Measurements from ENCODE around the gene TMEM176B. TPM values are rescaled to one million over a fixed set of nuclear protein-coding genes. Genes with fewer than 3 reads are reported as not detected.
"Not testable (repeated sequence)": the region's sequence is repeated elsewhere in the genome, so short reads cannot be mapped to it uniquely, and the experiment has no call there.

Gene TMEM176B
- total RNA-seq, 2 experiments from 2014 or later, result not detected

DNA sequence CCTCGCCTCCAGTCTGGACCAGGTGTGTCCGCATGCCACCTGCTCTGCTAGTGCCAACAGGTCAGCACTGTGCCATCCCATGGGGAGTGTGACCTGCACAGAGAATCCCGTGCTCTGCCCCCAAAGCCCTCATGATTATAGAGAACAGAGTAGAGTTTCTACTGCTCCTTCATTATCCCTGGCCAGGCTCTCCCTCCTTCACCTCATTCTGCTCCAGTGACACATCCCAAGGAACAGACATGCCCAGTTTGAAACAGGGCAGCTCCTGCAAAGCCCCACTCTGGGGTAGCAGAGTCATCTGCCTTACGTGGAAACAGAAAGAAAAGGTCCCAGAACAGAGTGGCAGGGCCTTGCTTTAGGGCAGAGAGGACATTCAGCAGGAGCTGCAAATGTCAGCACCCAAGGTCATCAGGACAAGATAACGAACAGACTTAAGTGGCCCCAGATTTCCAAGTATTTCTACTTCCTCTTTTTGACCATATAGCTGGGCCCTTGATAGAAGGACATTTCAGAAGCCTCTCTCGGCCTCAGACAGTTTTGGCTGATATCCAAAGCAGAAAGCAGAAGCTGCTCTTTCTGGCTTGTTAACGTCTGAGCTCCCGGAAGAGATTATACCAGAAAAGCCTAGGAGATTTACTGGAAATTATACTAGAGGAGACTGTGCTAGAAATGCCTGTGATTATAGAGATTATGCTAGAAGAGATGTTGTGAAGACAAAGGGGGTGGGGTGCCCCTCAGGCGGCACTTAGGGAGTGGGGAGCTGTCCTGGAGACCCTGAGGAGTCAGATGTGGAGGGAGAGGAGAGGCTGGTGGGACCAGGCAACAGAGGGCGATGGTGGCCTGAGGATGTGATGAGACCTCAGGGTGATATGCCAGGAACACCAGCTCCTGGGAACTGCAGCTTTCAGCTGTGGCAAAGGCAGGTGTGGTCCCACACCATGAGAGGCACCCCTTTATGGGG, 12.6 kb downstream of the TMEM176B start:
- no peak for DNase-seq
- H3K4me1 Mint-ChIP-seq, result peaks cover 7% of the 10 kb centered on the region
- no peaks in the 10 kb centered on the region for H3K36me3 Mint-ChIP-seq (ENCODE audit: low read depth)
- H3K4me3 Mint-ChIP-seq, result no peak overlapping the region
- H3K27ac Mint-ChIP-seq, result no peak overlapping the region
- CTCF ChIA-PET, result interaction anchor here (0.8 to 1.5 kb wide), 3 partner anchors 9 to 25 kb away, joined by 3 to 7 read pairs (median 4); no protein-coding TSS in a partner anchor
- POLR2A ChIA-PET, result no interaction called here
- no peaks in the 10 kb centered on the region for H3K9me3 Mint-ChIP-seq (ENCODE audit: low read depth)
- intact Hi-C loops (cut with DNase I, micrococcal nuclease), result no loop called here
- H3K27me3 Mint-ChIP-seq, result no peaks in the 10 kb centered on the region
- ATAC-seq, result no peak

DNA sequence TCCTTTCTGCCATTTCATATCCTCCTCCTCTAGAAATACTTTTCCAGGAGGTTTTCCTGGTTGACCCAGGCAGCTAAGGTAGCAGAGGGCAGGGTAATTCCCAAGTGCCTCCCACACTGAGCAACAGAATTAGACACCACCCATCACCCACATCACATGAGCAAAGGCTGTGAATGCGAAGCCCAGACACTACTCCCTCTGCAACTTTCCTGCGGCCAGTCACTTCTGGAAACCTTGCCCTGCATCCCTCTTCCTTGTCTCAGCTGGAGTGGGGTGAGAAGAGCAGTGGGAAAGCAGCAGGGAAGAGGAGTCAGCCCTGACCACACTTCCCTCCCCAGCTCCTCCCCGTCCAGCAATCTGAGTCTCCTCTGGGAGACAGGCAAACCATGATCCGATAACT, 15.2 kb downstream of the TMEM176B start:
- no peak overlapping the region for H3K27ac Mint-ChIP-seq
- H3K27me3 Mint-ChIP-seq, result peaks cover 3% of the 10 kb centered on the region
- DNase-seq (no peak), ATAC-seq (no peak)
- H3K4me3 Mint-ChIP-seq, result no peak overlapping the region
- POLR2A ChIA-PET, result no interaction called here
- no peaks in the 10 kb centered on the region for H3K36me3 Mint-ChIP-seq (ENCODE audit: low read depth)
- no peaks in the 10 kb centered on the region for H3K9me3 Mint-ChIP-seq (ENCODE audit: low read depth)
- CTCF ChIA-PET, result interaction anchor here (0.7 kb wide), 1 partner anchor 8 kb away, joined by 3 read pairs; no protein-coding TSS in a partner anchor
- peaks cover 7% of the 10 kb centered on the region for H3K4me1 Mint-ChIP-seq
- intact Hi-C loops (cut with DNase I, micrococcal nuclease), result no loop called here

DNA sequence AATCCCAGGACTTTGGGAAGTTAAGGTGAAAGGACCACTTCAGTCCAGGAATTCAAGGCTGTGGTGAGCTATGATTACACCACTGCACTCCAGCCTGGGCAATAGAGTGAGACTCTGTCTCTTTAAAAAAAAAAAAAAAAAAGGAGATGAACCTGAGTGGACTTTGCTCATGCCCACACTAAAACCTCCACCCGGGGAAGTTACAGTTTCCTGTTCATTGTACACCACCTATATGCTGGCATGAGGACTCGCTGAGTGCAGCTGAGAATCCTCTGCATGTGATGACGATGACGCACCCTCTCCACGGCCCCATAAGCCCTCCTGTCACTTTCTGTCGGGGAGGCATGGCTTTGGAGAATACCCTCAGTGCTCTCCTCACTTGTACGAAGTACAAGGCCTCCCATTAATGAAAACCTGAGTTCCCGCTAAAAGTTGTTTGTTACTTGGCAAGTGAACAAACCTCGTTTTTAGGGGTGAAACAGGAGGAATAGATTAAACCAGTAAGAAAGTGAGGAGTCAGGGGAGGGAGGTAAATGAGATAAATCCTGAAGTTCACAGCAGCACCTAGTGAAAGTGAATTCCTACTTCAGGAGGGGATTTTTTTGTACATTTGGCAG, 15.9 kb downstream of the TMEM176B start:
- intact Hi-C loops (cut with DNase I, micrococcal nuclease), result no loop called here
- Mint-ChIP-seq H3K27ac (no peak overlapping the region), H3K27me3 (peaks cover 3% of the 10 kb centered on the region), H3K4me1 (peaks cover 7% of the 10 kb centered on the region), H3K4me3 (no peak overlapping the region), H3K36me3 (ENCODE audit: low read depth) (no peaks in the 10 kb centered on the region), H3K9me3 (ENCODE audit: low read depth) (no peaks in the 10 kb centered on the region)
- DNase-seq (no peak), ATAC-seq (no peak)
- ChIA-PET POLR2A (no interaction called here), CTCF (no interaction called here)

DNA sequence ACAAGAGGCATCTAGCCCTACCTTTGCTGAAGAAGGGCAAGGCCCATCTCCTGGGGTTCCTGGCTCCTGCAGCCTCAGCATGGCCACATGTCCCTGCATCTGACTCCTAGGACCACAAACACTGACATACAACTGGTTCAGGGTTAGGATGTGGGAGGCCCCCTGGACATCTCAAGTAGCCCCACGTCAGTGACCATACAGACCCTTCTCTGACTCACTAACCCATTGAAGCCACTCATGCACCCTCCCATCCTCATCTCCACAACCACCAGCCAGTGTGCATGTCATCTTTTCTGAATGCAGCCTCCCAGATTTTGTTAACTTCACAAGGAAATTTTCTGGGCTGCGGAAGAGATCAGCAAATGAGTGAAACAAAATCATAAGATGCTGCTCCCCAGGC, 18.2 kb downstream of the TMEM176B start:
- H3K4me1 Mint-ChIP-seq, result peaks cover 11% of the 10 kb centered on the region
- H3K9me3 Mint-ChIP-seq (ENCODE audit: low read depth), result no peaks in the 10 kb centered on the region
- intact Hi-C loops (cut with DNase I, micrococcal nuclease), result no loop called here
- no peak overlapping the region for H3K27ac Mint-ChIP-seq
- no peaks in the 10 kb centered on the region for H3K36me3 Mint-ChIP-seq (ENCODE audit: low read depth)
- no peak overlapping the region for H3K4me3 Mint-ChIP-seq
- no peak for DNase-seq
- ChIA-PET POLR2A (no interaction called here), CTCF (interaction anchor here (1.6 kb wide), 1 partner anchor 17 kb away, joined by 4 read pairs; no protein-coding TSS in a partner anchor)
- ATAC-seq, result no peak
- H3K27me3 Mint-ChIP-seq, result peaks cover 3% of the 10 kb centered on the region

DNA sequence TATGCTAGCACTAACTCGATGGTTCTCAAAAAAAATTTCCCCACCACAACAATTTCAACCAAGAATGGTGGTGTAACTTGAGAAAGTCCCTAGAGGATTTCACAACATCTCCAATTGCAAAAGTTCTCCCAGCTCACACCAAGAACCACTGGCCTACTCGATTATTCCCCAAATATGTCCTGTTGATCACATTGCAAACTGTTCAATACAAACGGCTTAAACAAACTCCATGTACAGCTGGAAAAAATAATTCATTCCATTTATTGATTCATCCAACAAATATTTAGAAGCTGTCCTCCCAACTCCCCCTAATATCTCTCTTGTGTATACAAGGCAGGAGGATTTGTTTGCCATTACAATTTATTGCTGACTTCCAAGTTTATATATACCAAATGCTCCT, 19.1 kb downstream of the TMEM176B start:
- peaks cover 10% of the 10 kb centered on the region for H3K4me1 Mint-ChIP-seq
- intact Hi-C loops (cut with DNase I, micrococcal nuclease), result no loop called here
- no peaks in the 10 kb centered on the region for H3K9me3 Mint-ChIP-seq (ENCODE audit: low read depth)
- H3K4me3 Mint-ChIP-seq, result no peak overlapping the region
- no peak for ATAC-seq
- ChIA-PET POLR2A (no interaction called here), CTCF (interaction anchor here (0.6 to 1.6 kb wide), 3 partner anchors 18 to 143 kb away, joined by 3 to 4 read pairs (median 3); no protein-coding TSS in a partner anchor)
- H3K27ac Mint-ChIP-seq, result no peak overlapping the region
- H3K36me3 Mint-ChIP-seq (ENCODE audit: low read depth), result no peaks in the 10 kb centered on the region
- H3K27me3 Mint-ChIP-seq, result peaks cover 3% of the 10 kb centered on the region
- no peak for DNase-seq

DNA sequence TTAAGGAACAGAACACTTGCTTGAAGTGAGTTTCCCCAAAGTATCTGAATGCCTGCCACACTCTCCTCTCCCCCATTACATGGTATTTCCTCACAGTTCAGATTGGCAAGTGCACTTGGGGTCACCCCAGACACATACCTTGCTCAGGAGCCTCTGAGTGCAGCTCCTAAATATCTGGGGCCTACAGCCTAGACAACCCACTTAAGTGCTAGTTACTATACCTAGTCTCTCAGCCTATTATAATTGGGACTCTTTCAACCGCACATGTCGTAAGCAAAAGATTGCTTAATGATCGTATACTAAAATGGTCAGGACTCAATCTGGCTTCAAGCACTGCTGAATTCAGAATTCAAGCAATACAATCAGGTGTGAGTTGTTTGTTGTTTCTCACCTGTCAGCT, 19.9 kb downstream of the TMEM176B start:
- ChIA-PET POLR2A (no interaction called here), CTCF (interaction anchor here (0.5 to 1.2 kb wide), 2 partner anchors 96 to 435 kb away, joined by 3 read pairs; no protein-coding TSS in a partner anchor)
- no peak for ATAC-seq
- Mint-ChIP-seq H3K4me1 (peaks cover 4% of the 10 kb centered on the region), H3K4me3 (no peak overlapping the region), H3K9me3 (ENCODE audit: low read depth) (no peaks in the 10 kb centered on the region), H3K36me3 (ENCODE audit: low read depth) (no peaks in the 10 kb centered on the region), H3K27ac (no peak overlapping the region), H3K27me3 (peaks cover 3% of the 10 kb centered on the region)
- no peak for DNase-seq
- intact Hi-C loops (cut with DNase I, micrococcal nuclease), result no loop called here

DNA sequence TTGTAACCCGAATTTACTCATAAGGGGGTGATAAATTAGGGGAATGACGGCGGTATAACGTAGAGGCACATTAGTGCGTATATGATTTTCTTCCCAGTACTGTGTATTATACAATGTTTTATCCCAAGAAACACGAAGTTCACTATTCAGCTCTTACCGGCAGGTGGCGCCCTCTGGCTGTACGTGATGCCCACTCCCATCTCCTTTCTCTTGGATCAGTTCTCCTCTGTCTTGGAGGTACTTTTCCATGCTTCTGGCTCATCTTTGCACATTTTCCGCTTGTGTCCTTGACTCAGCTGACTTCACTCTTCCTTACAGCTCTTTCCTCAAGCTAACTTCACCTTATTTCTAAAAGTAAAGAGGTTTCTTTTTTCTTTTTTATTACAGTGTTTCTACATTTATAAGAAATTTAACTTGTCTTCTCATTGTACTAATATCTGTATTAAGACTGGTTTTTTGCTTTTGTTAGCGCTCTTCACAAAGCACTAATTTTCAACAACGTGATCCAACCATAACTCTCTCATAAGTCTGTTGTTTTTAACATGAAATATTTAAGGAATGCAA, 21.3 kb downstream of the TMEM176B start:
- H3K27me3 Mint-ChIP-seq, result peaks cover 3% of the 10 kb centered on the region
- no peak overlapping the region for H3K4me3 Mint-ChIP-seq
- peaks cover 4% of the 10 kb centered on the region for H3K4me1 Mint-ChIP-seq
- POLR2A ChIA-PET, result interaction anchor here (0.7 kb wide), 2 partner anchors 368 to 465 kb away, joined by 3 to 4 read pairs; no protein-coding TSS in a partner anchor
- ATAC-seq (peak; percentile 75), DNase-seq (peak; percentile 88)
- intact Hi-C loops (cut with DNase I, micrococcal nuclease), result loop anchor here (1.0 to 5.0 kb wide), 5 partner anchors 98 to 333 kb away; no protein-coding TSS in a partner anchor
- H3K9me3 Mint-ChIP-seq (ENCODE audit: low read depth), result peaks cover 3% of the 10 kb centered on the region
- CTCF ChIA-PET, result interaction anchor here (0.6 to 1.6 kb wide), 21 partner anchors 8 to 224 kb away, joined by 3 to 9 read pairs (median 4); no protein-coding TSS in a partner anchor
- no peak overlapping the region for H3K27ac Mint-ChIP-seq
- peaks cover 4% of the 10 kb centered on the region for H3K36me3 Mint-ChIP-seq (ENCODE audit: low read depth)

DNA sequence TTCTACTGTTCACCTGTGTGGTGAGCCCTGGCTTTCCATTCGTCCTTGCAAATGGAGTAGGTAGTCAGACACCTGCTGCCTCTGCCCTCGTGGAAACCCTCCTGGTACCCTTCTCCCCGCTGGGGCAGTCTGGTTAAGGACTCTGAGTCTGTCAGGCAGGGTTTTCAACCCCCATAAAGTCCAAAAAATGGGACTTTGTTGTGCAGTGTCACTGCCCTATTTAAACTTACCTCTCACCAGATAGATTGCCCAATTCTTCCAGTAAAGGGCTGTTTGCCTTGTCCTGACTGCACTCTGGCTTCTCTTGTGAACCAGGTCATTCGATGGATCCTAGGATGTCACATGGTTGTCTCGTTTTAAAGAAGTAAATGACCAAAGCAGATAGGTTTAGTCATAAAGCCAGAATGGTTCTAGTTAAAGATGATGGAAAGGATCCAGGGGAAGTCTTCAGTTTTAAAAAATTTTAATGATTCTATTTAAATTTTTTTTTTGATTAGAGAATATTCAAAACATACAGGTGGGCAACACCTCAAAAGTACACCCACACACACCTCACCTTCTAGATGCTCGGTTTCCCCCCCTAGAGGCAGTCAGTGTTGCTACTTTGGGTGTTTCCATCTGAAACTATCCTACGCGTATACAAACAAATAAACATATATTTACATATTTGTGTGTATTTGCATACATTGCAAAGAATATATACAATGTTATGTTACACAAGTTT, 22.0 kb downstream of the TMEM176B start:
- H3K27ac Mint-ChIP-seq, result no peak overlapping the region
- DNase-seq (no peak), ATAC-seq (no peak)
- no peak overlapping the region for H3K4me3 Mint-ChIP-seq
- ChIA-PET POLR2A (interaction anchor here (0.7 kb wide), 2 partner anchors 367 to 465 kb away, joined by 3 to 4 read pairs; no protein-coding TSS in a partner anchor), CTCF (interaction anchor here (0.6 to 1.6 kb wide), 19 partner anchors 8 to 224 kb away, joined by 3 to 9 read pairs (median 4); no protein-coding TSS in a partner anchor)
- H3K27me3 Mint-ChIP-seq, result peaks cover 3% of the 10 kb centered on the region
- intact Hi-C loops (cut with DNase I, micrococcal nuclease), result loop anchor here (1.0 to 5.0 kb wide), 5 partner anchors 99 to 334 kb away; no protein-coding TSS in a partner anchor
- H3K4me1 Mint-ChIP-seq, result peaks cover 4% of the 10 kb centered on the region
- peaks cover 7% of the 10 kb centered on the region for H3K9me3 Mint-ChIP-seq (ENCODE audit: low read depth)
- H3K36me3 Mint-ChIP-seq (ENCODE audit: low read depth), result peaks cover 4% of the 10 kb centered on the region

DNA sequence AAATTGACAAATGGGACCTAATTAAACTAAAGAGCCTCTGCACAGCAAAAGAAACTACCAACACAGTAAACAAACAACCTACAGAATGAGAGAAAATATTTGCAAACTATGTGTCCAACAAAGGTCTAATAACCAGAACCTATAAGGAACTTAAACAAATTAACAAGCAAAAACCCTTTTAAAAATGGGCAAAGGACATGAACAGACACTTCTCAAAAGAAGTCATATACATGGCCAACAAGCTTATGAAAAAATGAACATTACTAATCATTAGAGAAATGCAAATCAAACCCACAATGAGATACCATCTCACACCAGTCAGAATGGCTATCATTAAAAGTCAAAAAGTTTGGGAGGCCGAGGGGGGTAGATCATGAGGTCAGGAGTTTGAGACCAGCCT, 26.0 kb downstream of the TMEM176B start:
- CTCF ChIA-PET; H3K27ac Mint-ChIP-seq; POLR2A ChIA-PET; DNase-seq; H3K36me3 Mint-ChIP-seq (ENCODE audit: low read depth); H3K27me3 Mint-ChIP-seq; ATAC-seq; intact Hi-C loops (cut with DNase I, micrococcal nuclease); H3K9me3 Mint-ChIP-seq (ENCODE audit: low read depth); H3K4me3 Mint-ChIP-seq; H3K4me1 Mint-ChIP-seq: not testable (repeated sequence)

DNA sequence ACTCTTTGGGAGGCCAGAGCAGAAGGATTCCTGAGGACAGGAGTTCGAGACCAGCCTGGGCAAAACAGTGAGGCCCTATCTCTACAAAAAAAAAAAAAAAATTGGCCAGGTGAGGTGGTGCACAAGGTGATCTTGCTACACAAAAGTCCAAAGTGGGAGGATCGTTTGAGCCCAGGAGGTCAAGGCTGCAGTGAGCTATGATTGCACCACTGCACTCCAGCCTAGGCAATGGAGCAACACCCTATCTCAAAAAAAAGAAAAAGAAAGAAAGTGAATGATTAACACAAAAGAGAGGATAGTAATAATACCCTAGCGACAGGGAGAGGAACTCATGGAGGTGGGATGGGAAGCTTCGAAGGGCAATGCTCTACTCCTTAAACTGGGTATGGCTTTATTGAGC, 30.4 kb downstream of the TMEM176B start:
- POLR2A ChIA-PET, result no interaction called here
- intact Hi-C loops (cut with DNase I, micrococcal nuclease), result no loop called here
- Mint-ChIP-seq H3K9me3 (ENCODE audit: low read depth) (peaks cover 7% of the 10 kb centered on the region), H3K4me1 (peaks cover 3% of the 10 kb centered on the region), H3K36me3 (ENCODE audit: low read depth) (peaks cover 4% of the 10 kb centered on the region), H3K27ac (no peak overlapping the region), H3K27me3 (no peaks in the 10 kb centered on the region), H3K4me3 (no peak overlapping the region)
- ATAC-seq, result no peak
- DNase-seq, result no peak
- CTCF ChIA-PET, result interaction anchor here (0.7 to 1.6 kb wide), 3 partner anchors 9 to 518 kb away, joined by 5 to 8 read pairs (median 5); no protein-coding TSS in a partner anchor

DNA sequence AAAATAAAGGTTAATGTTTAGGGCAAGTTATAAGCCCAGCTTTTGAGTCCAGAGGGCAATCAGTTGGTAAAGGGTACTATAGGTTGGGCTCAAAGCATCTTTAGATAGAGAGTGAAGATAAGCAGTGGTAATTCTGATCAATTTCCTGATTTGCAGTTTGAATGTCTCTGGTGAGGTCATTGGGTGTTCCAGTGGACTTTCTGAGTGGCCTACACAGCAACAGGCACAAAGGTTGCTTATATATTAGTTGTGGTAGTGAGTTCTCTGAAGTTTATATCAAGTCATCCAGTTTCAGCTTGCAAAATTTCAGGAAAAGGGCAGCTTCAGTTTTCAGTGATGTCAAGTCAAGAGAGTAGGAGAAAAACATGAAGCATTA, 33.8 kb downstream of the TMEM176B start:
- H3K27me3 Mint-ChIP-seq, result no peaks in the 10 kb centered on the region
- H3K27ac Mint-ChIP-seq, result no peak overlapping the region
- no peak overlapping the region for H3K4me3 Mint-ChIP-seq
- no peak for ATAC-seq
- peaks cover 2% of the 10 kb centered on the region for H3K36me3 Mint-ChIP-seq (ENCODE audit: low read depth)
- H3K9me3 Mint-ChIP-seq (ENCODE audit: low read depth), result peaks cover 2% of the 10 kb centered on the region
- H3K4me1 Mint-ChIP-seq, result peaks cover 3% of the 10 kb centered on the region
- CTCF ChIA-PET, result interaction anchor here (1.0 to 1.3 kb wide), 3 partner anchors 11 to 481 kb away, joined by 3 read pairs; no protein-coding TSS in a partner anchor
- DNase-seq, result no peak
- POLR2A ChIA-PET, result no interaction called here
- intact Hi-C loops (cut with DNase I, micrococcal nuclease), result no loop called here

All from activated CD4-positive, alpha-beta T cell treated with anti-CD3 and anti-CD28 coated beads for 36 hours (primary cell).